Activated T-cell treated with anti-CD3 and anti-CD28 coated beads for 24 hours (primary cell): ENCODE data around the gene TRIM14.
"Not testable (repeated sequence)": the region's sequence is repeated elsewhere in the genome, so short reads cannot be mapped to it uniquely, and the experiment has no call there.

Source experiments
- DNase-seq: peaks from one replicate; pipeline ENCODE4 v3.0.0-alpha.2; 2020; ENCODE audit warnings: low read depth

The TRIM14 gene

GRCh38 chr9:98140503-98140902, 21.5 kb upstream of the TRIM14 start:
- no peak for DNase-seq

- DNase-seq = no peak
Measured at GRCh38 chr9:98136489-98136888, 17.5 kb upstream of the TRIM14 start.

- DNase-seq = no peak
Measured at GRCh38 chr9:98135938-98136337, 16.9 kb upstream of the TRIM14 start.

GRCh38 chr9:98135558-98135934, 16.5 kb upstream of the TRIM14 start:
- DNase-seq = no peak

- DNase-seq = no peak
Measured at GRCh38 chr9:98134702-98135557, 15.9 kb upstream of the TRIM14 start.

GRCh38 chr9:98132806-98133631, 14.0 kb upstream of the TRIM14 start:
- DNase-seq = no peak

GRCh38 chr9:98132158-98132557, 13.1 kb upstream of the TRIM14 start:
- DNase-seq = no peak

- no peak for DNase-seq
Measured at GRCh38 chr9:98130576-98131228, 11.7 kb upstream of the TRIM14 start.

GRCh38 chr9:98130060-98130459, 11.0 kb upstream of the TRIM14 start:
- not testable (repeated sequence) for DNase-seq

- DNase-seq = no peak
Measured at GRCh38 chr9:98129451-98129881, 10.4 kb upstream of the TRIM14 start.

GRCh38 chr9:98128316-98128715, 9.3 kb upstream of the TRIM14 start:
- DNase-seq = no peak

- DNase-seq = no peak
Measured at GRCh38 chr9:98127226-98127625, 8.2 kb upstream of the TRIM14 start.

- DNase-seq = no peak
Measured at GRCh38 chr9:98124637-98125426, 5.8 kb upstream of the TRIM14 start.

GRCh38 chr9:98124091-98124490, 5.1 kb upstream of the TRIM14 start:
- not testable (repeated sequence) for DNase-seq

- no peak for DNase-seq
Measured at GRCh38 chr9:98121058-98121457, 2.0 kb upstream of the TRIM14 start.

- DNase-seq = no peak
Measured at GRCh38 chr9:98120476-98120875, 1.5 kb upstream of the TRIM14 start.

GRCh38 chr9:98117984-98118639, 910 bp downstream of the TRIM14 start:
- DNase-seq = no peak

- not testable (repeated sequence) for DNase-seq
Measured at GRCh38 chr9:98117097-98117496, 1.9 kb downstream of the TRIM14 start.

GRCh38 chr9:98109052-98109451, 10.0 kb downstream of the TRIM14 start:
- no peak for DNase-seq

- no peak for DNase-seq
Measured at GRCh38 chr9:98108531-98109031, 10.4 kb downstream of the TRIM14 start.

GRCh38 chr9:98107926-98108325, 11.1 kb downstream of the TRIM14 start:
- DNase-seq = no peak
